CD4-positive, alpha-beta T cell treated with Interleukin-1 beta for 1 hour (primary cell): ENCODE data around the gene SMIM35.

Source experiments
- DNase-seq, 2 donors: peaks; one replicate each; pipeline ENCODE4 v3.0.0-alpha.2; 2020 to 2022

Gene SMIM35

GRCh38 chr11:118000850-118001228, 85.9 kb downstream of the SMIM35 start:
- DNase-seq, result no peak

GRCh38 chr11:118000067-118000849, 86.5 kb downstream of the SMIM35 start:
- DNase-seq, result no peak

GRCh38 chr11:117999354-117999993, 87.3 kb downstream of the SMIM35 start:
- no peak for DNase-seq

- DNase-seq, result no peak
Measured at GRCh38 chr11:117998664-117999353, 88.0 kb downstream of the SMIM35 start.

GRCh38 chr11:117997823-117998579, 88.8 kb downstream of the SMIM35 start:
- no peak for DNase-seq

- no peak for DNase-seq
Measured at GRCh38 chr11:117997406-117997805, 89.4 kb downstream of the SMIM35 start.

- DNase-seq, result no peak
Measured at GRCh38 chr11:117996058-117996457, 90.7 kb downstream of the SMIM35 start.

GRCh38 chr11:117995472-117995871, 91.3 kb downstream of the SMIM35 start:
- DNase-seq, result no peak

GRCh38 chr11:117993988-117994745, 92.6 kb downstream of the SMIM35 start:
- no peak for DNase-seq

- DNase-seq, result no peak
Measured at GRCh38 chr11:117992620-117993019, 94.1 kb downstream of the SMIM35 start.

GRCh38 chr11:117992136-117992535, 94.6 kb downstream of the SMIM35 start:
- no peak for DNase-seq

- peak in 1 of 2 donors; percentile 61 for DNase-seq
Measured at GRCh38 chr11:117989351-117990102, 97.2 kb downstream of the SMIM35 start.

- DNase-seq, result peak; percentile 66 to 75
Measured at GRCh38 chr11:117986981-117987574, 99.7 kb downstream of the SMIM35 start.

- peak; percentile 87 to 90 for DNase-seq
Measured at GRCh38 chr11:117985953-117986887, 100.5 kb downstream of the SMIM35 start, which contains the start of gene IL10RA. TSS of gene IL10RA (plus strand) at chr11:117986394. CDS start at chr11:117986468, 74 bp downstream.

GRCh38 chr11:117984476-117984875, 102.3 kb downstream of the SMIM35 start:
- DNase-seq, result no peak

GRCh38 chr11:117983163-117983475, 103.6 kb downstream of the SMIM35 start:
- DNase-seq, result no peak

- DNase-seq, result no peak
Measured at GRCh38 chr11:117980720-117981119, 106.0 kb downstream of the SMIM35 start.

GRCh38 chr11:117980280-117980679, 106.5 kb downstream of the SMIM35 start:
- DNase-seq, result no peak

- peak; percentile 39 to 61 for DNase-seq
Measured at GRCh38 chr11:117979481-117980211, 107.1 kb downstream of the SMIM35 start.
